DOHH2 (cell line): Measurements from ENCODE around the gene DOCK9.

Source experiments
- EZH2phosphoT487 ChIP-seq: fragments of 200-600 bp; sonication (generic); IDR thresholded peaks from 2 replicates; pipeline ENCODE4 v1.6.1; 2017; ENCODE audit warnings: borderline replicate concordance, mild to moderate bottlenecking, antibody characterized with exemption, low read length, moderate library complexity, mixed read lengths
- TF ChIP-seq, protein P1 (sequence below): fragments of 200-600 bp; sonication (generic); IDR thresholded peaks from one replicate; pipeline ENCODE4 v1.5.1; 2014; ENCODE audit warnings: antibody characterized with exemption, mild to moderate bottlenecking, low read depth, low read length; ENCODE audit not compliant: poor library complexity, severe bottlenecking

DNA sequence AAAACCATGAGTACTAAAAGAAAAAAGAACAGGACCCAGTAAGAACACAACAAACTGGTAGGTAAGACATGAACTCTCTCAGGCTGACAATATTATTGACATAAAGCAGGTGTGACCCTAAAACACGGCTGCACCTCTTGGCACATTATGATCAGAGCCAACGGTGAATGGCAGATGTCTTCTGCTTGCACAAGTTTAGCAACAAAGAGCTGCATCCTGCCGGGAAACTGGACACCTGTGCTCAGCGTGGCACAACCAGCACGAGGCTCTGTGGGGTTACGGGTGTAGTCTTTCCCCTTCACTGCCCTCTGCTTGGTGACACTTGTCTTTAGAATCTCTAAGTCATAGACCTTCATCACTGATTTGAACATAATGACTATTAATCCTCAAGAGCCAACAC lies 97.9 kb downstream of the DOCK9 start:
- TF ChIP-seq, protein P1, sequence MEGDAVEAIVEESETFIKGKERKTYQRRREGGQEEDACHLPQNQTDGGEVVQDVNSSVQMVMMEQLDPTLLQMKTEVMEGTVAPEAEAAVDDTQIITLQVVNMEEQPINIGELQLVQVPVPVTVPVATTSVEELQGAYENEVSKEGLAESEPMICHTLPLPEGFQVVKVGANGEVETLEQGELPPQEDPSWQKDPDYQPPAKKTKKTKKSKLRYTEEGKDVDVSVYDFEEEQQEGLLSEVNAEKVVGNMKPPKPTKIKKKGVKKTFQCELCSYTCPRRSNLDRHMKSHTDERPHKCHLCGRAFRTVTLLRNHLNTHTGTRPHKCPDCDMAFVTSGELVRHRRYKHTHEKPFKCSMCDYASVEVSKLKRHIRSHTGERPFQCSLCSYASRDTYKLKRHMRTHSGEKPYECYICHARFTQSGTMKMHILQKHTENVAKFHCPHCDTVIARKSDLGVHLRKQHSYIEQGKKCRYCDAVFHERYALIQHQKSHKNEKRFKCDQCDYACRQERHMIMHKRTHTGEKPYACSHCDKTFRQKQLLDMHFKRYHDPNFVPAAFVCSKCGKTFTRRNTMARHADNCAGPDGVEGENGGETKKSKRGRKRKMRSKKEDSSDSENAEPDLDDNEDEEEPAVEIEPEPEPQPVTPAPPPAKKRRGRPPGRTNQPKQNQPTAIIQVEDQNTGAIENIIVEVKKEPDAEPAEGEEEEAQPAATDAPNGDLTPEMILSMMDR: no peak
- TF ChIP-seq EZH2phosphoT487: no peak
